NCI-H146 (cell line): ENCODE data around the gene DHX15.
"Not testable (repeated sequence)": the region's sequence is repeated elsewhere in the genome, so short reads cannot be mapped to it uniquely, and the experiment has no call there.

Source experiments
- DNase-seq: peaks from one replicate; lab custom pipeline; 2025; lab: John Stamatoyannopoulos, UW

The DHX15 gene

GRCh38 chr4:24544208-24544988, 40.0 kb downstream of the DHX15 start:
- no peak for DNase-seq

DNA sequence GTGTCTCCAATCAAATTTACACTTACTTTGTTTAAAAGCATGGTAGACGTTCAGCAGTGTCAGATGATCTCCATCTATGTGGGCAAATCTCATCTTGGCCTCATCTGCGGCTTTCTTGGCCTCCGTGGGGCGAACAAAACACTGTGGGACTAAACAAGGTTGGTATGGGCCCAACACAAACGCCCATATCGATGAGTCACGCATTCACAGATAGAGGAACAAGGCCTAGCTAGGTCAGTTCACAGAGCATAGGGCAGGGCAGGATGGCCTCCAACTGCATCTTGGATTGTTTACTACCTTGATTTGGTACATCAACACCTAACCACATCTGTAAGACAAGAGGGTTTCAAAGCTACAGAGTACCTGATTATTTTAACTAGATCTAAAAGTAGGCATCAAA, 47.3 kb downstream of the DHX15 start:
- no peak for DNase-seq

DNA sequence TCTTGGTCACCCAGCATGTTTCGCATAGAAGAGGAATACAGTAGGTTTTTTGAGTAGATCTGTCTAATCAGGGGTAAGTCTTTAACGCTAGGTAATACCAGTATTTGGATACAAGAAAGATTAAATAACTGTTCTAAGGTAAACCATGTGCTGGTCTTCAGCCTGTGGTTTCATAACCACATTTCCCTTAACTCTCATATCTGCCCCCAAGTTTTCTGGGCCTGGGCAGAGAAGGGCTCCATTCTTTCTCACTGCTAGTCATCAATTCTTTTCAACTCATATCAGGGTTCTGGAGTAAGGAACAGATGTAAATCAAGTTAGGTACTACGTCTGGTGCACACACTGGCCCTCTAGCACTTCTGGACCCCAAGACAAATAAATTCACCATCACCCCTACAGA, 49.0 kb downstream of the DHX15 start:
- no peak for DNase-seq

- DNase-seq: no peak
Observed at GRCh38 chr4:24533364-24533763, 51.0 kb downstream of the DHX15 start.

DNA sequence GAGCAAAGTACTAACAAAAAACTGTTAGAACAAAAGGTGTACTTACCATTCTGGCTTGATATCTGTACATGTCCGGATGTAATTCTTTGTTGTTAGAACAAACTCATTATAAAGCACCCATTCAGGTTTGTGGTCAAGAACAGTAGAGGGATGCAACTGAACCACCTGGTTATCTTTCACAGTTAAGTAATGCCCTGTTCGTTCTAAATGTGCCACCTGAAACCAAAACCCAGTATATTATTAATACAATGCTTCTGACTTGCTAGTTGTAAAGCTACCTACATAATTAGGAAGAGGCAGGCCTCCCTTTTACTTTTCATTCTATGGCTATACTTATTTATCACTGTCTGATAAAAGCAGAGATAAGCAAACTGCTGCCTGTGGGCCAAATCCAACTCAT, 54.8 kb downstream of the DHX15 start:
- DNase-seq: no peak

- no peak for DNase-seq
Observed at GRCh38 chr4:24527371-24527770, 57.0 kb downstream of the DHX15 start.

- no peak for DNase-seq
Observed at GRCh38 chr4:24521544-24521943, 62.8 kb downstream of the DHX15 start.

DNA sequence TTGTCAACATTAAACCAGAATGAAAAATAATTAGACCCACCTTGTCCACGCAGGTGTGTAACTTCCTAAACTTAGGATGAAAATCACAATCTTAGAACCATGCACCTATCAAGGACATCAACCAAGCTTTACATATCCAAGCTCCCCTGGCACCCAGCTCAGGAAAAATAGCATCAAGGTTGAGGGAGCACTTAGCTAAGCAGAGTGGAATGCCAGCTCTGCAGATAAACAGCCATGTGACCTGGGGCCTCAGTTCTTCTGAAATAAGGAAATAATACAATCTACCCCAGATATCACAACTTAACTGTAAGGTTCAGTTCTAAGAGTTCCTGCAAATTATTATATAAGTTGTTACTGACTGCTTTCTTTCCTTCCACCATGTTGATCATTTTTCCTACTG, 64.7 kb downstream of the DHX15 start:
- DNase-seq: no peak

DNA sequence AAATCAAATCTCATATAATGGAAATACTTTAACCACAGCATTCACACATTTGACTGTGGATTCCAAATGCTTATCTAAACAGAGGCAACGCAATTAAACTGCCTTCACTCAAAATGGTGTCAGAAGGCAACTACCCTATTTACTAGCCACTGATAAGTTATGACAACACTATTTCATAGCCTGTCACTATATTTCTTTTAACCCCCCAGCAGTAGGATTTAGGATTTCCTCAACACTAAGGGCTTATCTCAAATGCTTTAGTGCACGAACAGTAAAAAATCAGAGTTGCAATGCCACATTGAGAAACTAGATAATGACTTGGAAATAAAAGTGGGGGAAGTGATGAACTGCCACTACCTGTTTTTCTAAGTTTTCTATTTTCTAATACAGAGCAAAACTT, 66.7 kb downstream of the DHX15 start:
- no peak for DNase-seq

GRCh38 chr4:24516926-24517325, 67.4 kb downstream of the DHX15 start:
- no peak for DNase-seq

DNA sequence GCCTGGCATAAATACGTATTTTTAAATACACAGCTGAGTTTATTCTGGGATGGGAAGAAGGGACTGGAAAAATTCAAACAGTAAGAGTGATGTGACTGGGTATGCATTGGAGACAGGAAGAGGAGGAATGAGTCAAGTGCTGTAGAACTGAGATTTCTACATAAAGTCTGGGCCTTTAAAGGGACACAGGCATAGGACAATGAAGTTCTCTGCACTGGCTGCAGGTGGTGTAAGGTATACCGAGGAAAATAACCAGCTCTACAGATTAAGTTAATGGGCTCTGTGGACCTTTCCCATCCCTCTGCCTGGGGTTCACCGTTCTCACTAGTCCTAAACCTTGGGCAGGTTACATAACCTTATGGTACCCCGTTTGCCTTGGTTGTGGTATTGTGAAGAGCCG, 68.7 kb downstream of the DHX15 start:
- DNase-seq: no peak

- DNase-seq: no peak
Observed at GRCh38 chr4:24514808-24515207, 69.5 kb downstream of the DHX15 start.

GRCh38 chr4:24513718-24514117, 70.6 kb downstream of the DHX15 start:
- no peak for DNase-seq

DNA sequence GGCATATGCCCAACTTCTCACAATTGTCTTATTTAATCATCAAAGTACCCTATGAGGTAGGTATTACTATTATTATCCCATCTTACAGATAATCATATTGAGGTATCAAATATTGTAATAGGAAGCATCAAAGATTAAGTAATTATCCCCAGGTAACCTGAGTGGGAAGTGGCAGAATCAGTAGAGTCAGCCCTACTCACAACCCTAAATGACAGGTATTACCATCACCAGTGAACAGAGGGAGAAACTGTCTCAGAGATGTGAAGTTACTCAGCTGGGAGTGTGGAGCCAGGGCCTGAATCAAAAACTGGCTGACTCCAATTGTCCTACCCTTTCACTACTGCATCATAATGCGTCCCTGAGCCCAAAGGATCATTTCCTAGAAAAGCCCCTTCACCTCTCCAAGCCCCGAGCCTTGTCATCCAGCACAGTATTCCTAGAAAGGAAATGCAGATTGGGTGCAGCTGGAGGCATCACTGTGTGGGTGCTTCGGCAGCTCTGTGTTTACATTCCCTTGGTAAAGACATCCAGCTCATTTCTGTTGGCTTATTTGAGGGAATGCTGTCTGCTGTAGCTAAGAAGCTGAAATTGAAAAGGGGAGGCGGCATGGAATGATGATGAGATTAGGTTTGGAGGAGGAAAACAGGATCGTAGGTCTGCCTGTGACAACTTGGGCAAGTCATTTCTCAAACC, 72.8 kb downstream of the DHX15 start:
- DNase-seq: no peak

DNA sequence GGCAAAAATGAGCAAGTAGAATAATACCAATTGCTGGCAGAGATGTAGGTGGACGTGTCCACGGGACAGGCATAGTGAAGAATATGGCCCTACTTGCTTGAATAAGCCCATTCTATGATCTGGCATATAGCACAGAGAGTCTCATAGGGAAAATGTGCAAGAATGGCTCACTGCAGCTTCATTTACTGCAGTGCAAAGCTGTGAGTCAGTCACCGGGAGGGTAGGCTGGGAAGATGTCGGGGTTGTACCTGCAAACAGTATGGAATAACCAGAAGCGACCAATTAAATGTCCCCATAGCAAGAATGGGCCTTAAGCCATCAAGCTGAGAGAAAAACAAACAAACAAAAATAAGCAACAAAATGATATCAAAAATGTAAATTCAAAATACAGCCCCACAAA, 74.3 kb downstream of the DHX15 start:
- DNase-seq: no peak

GRCh38 chr4:24508541-24508940, 75.8 kb downstream of the DHX15 start:
- DNase-seq: no peak

GRCh38 chr4:24507439-24507838, 76.9 kb downstream of the DHX15 start:
- DNase-seq: no peak

- DNase-seq: not testable (repeated sequence)
Observed at GRCh38 chr4:24503090-24503489, 81.3 kb downstream of the DHX15 start.

DNA sequence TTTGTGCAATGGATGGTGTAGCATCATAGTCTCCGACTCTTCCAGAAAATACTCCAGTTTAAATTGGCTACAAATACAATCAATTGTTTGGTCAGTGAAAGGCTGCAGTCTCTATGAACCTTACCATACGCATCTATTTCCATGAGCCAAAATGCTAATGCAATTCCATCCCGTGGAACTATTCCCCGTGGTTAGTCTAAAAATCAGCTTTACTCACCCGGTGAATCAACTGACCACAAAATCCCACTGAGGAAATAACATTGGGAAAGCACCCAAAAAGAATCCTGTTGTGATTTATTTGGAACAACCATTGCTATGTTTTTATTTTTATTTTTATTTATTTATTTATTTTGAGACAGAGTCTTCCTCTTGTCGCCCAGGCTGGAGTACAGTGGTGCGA, 87.1 kb downstream of the DHX15 start:
- DNase-seq: no peak

- no peak for DNase-seq
Observed at GRCh38 chr4:24496597-24496996, 87.8 kb downstream of the DHX15 start.

DNA sequence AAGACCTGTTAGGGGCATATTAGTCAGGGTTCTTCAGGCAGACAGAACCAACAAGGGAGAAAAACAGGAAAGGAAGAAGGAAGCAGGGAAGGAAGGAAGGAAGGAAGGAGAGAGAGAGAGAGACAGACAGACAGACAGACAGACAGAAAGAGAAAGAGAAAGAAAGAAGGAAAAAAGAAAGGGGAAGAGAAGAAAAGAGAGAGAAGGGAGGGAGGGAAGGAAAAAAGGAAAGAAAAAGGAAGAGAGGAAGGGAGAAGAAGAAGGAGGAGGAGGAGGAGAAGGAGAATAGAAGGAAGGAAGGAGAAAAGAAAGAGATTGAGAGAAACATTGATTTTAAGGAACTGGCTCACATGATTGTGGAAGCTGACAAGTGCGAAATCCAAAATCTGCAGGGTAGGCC, 89.0 kb downstream of the DHX15 start:
- DNase-seq: no peak

DNA sequence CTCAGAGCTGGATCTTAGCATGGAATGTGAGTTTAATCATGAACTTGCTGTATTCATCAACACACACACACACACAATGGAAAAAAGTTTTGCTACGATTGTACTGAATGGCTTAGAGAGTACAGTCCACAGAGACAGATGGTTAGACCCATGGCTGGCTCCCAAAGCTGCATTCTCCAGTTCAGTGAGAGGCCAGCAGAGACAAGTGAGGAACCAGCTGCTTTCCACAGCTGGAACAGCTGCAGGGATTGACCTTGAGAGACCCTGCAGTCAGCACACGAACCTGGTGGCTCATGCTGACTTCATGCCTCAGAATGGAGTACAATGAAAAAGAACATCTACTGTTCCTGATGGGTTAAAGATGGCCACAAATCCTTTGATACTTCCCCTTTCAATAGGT, 94.5 kb downstream of the DHX15 start:
- DNase-seq: no peak

GRCh38 chr4:24488399-24489164, 95.8 kb downstream of the DHX15 start:
- DNase-seq: peak; percentile 27
